ENCODE measurements around the gene MRPL55.

MRPL55 gene

GRCh38 chr1:228065543-228066347, 43.4 kb downstream of the MRPL55 start:
- no peaks in the 10 kb centered on the region for H3F3A ChIP-seq (ENCODE audit: insufficient read depth, low read length)
- H3K4me3 ChIP-seq (ENCODE audit: low read length): no peak overlapping the region
- H3K36me3 ChIP-seq (replicated peaks; ENCODE audit: insufficient read depth, low read length): no peaks in the 10 kb centered on the region
- no peaks in the 10 kb centered on the region for H3K4me1 ChIP-seq (ENCODE audit: low read length)
- no peak overlapping the region for H3K9ac ChIP-seq (ENCODE audit: low read length)
- no peaks in the 10 kb centered on the region for H3K9me3 ChIP-seq (replicated peaks; ENCODE audit: insufficient read depth, low read length)
- H3K27ac ChIP-seq (ENCODE audit: low read length): no peak overlapping the region
- no peak for TF ChIP-seq EZH2phosphoT487 (IDR thresholded peaks at IDR 0.05; ENCODE audit: low read length)
- no peak for TF ChIP-seq CTCF (IDR thresholded peaks at IDR 0.05; ENCODE audit: low read length)
- TF ChIP-seq EZH2 (optimal IDR thresholded peaks at IDR 0.05; ENCODE audit: low read depth, low read length): no peak
- DNase-seq: no peak
- H3K9me2 ChIP-seq (replicated peaks; ENCODE audit: insufficient read depth, low read length): no peaks in the 10 kb centered on the region
- no peaks in the 10 kb centered on the region for H4K20me1 ChIP-seq (ENCODE audit: insufficient read depth, low read length)
- H2AFZ ChIP-seq (ENCODE audit: low read length): no peak overlapping the region
- no peak overlapping the region for H3K4me2 ChIP-seq (ENCODE audit: low read depth, low read length)
- H3K79me2 ChIP-seq (ENCODE audit: low read length): no peaks in the 10 kb centered on the region
- H3K27me3 ChIP-seq (replicated peaks; ENCODE audit: insufficient read depth, low read length): peaks cover 25% of the 10 kb centered on the region

- Histone ChIP-seq H3K9me2 (replicated peaks; ENCODE audit: insufficient read depth, low read length) (no peaks in the 10 kb centered on the region), H3K9ac (ENCODE audit: low read length) (no peak overlapping the region), H3K36me3 (replicated peaks; ENCODE audit: insufficient read depth, low read length) (no peaks in the 10 kb centered on the region), H2AFZ (ENCODE audit: low read length) (no peak overlapping the region), H3K4me2 (ENCODE audit: low read depth, low read length) (no peak overlapping the region), H3K9me3 (replicated peaks; ENCODE audit: insufficient read depth, low read length) (no peaks in the 10 kb centered on the region), H3K4me3 (ENCODE audit: low read length) (no peak overlapping the region), H3K79me2 (ENCODE audit: low read length) (no peaks in the 10 kb centered on the region), H4K20me1 (ENCODE audit: insufficient read depth, low read length) (no peaks in the 10 kb centered on the region), H3K27me3 (replicated peaks; ENCODE audit: insufficient read depth, low read length) (peaks cover 28% of the 10 kb centered on the region), H3K27ac (ENCODE audit: low read length) (no peak overlapping the region), H3F3A (ENCODE audit: insufficient read depth, low read length) (no peaks in the 10 kb centered on the region), H3K4me1 (ENCODE audit: low read length) (no peaks in the 10 kb centered on the region)
- no peak for DNase-seq
- TF ChIP-seq CTCF (IDR thresholded peaks at IDR 0.05; ENCODE audit: low read length) (no peak), EZH2phosphoT487 (IDR thresholded peaks at IDR 0.05; ENCODE audit: low read length) (no peak)
Measured at GRCh38 chr1:228064741-228065542, 44.2 kb downstream of the MRPL55 start.

GRCh38 chr1:228064296-228064695, 44.8 kb downstream of the MRPL55 start:
- TF ChIP-seq EZH2 (optimal IDR thresholded peaks at IDR 0.05; ENCODE audit: low read depth, low read length): no peak
- TF ChIP-seq CTCF (IDR thresholded peaks at IDR 0.05; ENCODE audit: low read length): no peak
- TF ChIP-seq EZH2phosphoT487 (IDR thresholded peaks at IDR 0.05; ENCODE audit: low read length): no peak
- no peaks in the 10 kb centered on the region for H3K9me3 ChIP-seq (replicated peaks; ENCODE audit: insufficient read depth, low read length)
- H3K27ac ChIP-seq (ENCODE audit: low read length): no peak overlapping the region
- no peaks in the 10 kb centered on the region for H3K79me2 ChIP-seq (ENCODE audit: low read length)
- H3K4me3 ChIP-seq (ENCODE audit: low read length): no peak overlapping the region
- no peaks in the 10 kb centered on the region for H3K4me1 ChIP-seq (ENCODE audit: low read length)
- no peaks in the 10 kb centered on the region for H3K9me2 ChIP-seq (replicated peaks; ENCODE audit: insufficient read depth, low read length)
- no peak overlapping the region for H2AFZ ChIP-seq (ENCODE audit: low read length)
- H3K4me2 ChIP-seq (ENCODE audit: low read depth, low read length): no peak overlapping the region
- no peaks in the 10 kb centered on the region for H3F3A ChIP-seq (ENCODE audit: insufficient read depth, low read length)
- H3K9ac ChIP-seq (ENCODE audit: low read length): no peak overlapping the region
- H3K36me3 ChIP-seq (replicated peaks; ENCODE audit: insufficient read depth, low read length): no peaks in the 10 kb centered on the region
- no peak for DNase-seq
- H3K27me3 ChIP-seq (replicated peaks; ENCODE audit: insufficient read depth, low read length): peaks cover 28% of the 10 kb centered on the region
- no peaks in the 10 kb centered on the region for H4K20me1 ChIP-seq (ENCODE audit: insufficient read depth, low read length)
